Stomach (tissue), 9 donors: ENCODE measurements around the gene TMEM106C. TPM values are rescaled to one million over a fixed set of nuclear protein-coding genes. Genes with fewer than 3 reads are reported as not detected.

Experiments
- DNase-seq, 2 donors: peaks; one replicate each; pipeline versions ENCODE4 v3.0.0 to v3.0.0-alpha.2; 2013 to 2019
- H3K27ac ChIP-seq, 5 donors: fragments of 200-600 bp in 4 of 5; sonication (generic) in 4 of 5; one replicate each; pipeline ENCODE4 v1.5.1; 2013 to 2019; ENCODE audit warnings: mild to moderate bottlenecking in 1 of 5, moderate library complexity in 1 of 5
- H3K27me3 ChIP-seq, 3 donors: fragments of 200-600 bp; sonication (generic); one replicate each; pipeline ENCODE4 v1.5.1; 2017 to 2019; ENCODE audit warnings: mixed run types in 1 of 3
- H3K36me3 ChIP-seq, 4 donors: fragments of 200-600 bp; sonication (generic); 1 replicate in 3 of 4; 2 replicates in 1 of 4; pipeline ENCODE4 v1.5.1; 2016 to 2019
- H3K4me1 ChIP-seq, 4 donors: fragments of 200-600 bp; sonication (generic); one replicate each; pipeline ENCODE4 v1.5.1; 2016 to 2019
- H3K4me3 ChIP-seq, 4 donors: fragments of 200-600 bp; sonication (generic) in 3 of 4; one replicate each; pipeline ENCODE4 v1.5.1; 2016 to 2019; ENCODE audit warnings: mild to moderate bottlenecking in 1 of 4
- H3K9me3 ChIP-seq, 4 donors: fragments of 200-600 bp; sonication (generic); one replicate each; pipeline ENCODE4 v1.5.1; 2016 to 2019
- EP300 ChIP-seq: sonication (generic); formaldehyde crosslinking; IDR thresholded peaks from one replicate; pipeline ENCODE4 v1.6.1; 2017; ENCODE audit warnings: antibody characterized with exemption
- POLR2A ChIP-seq, 4 donors: fragments of 450-650 bp; IDR thresholded peaks; one replicate each; pipeline ENCODE4 v1.6.1; 2016; ENCODE audit warnings: antibody characterized with exemption in 4 of 4, control low read depth in 2 of 4, mild to moderate bottlenecking in 1 of 4, moderate library complexity in 1 of 4
- POLR2AphosphoS5 ChIP-seq, 3 donors: sonication (generic); formaldehyde crosslinking; IDR thresholded peaks; one replicate each; pipeline ENCODE4 v1.6.1; 2016; ENCODE audit warnings: antibody characterized with exemption in 3 of 3
- WGBS, 5 donors: extraction: QIAGEN DNeasy Blood & Tissue Kit in 3 of 5; methylation state at CpG; one replicate each; pipeline versions ENCODE4 v1.1.5 to v1.1.7; 2013 to 2018; 5-methylcytosine and 5-hydroxymethylcytosine counted together
- intact Hi-C: fragments of 100-400 bp; cut with DNase I; formaldehyde crosslinking; loops from one replicate; pipeline ENCODE4 v1.15.1; 2023; ENCODE audit warnings: low total_unique reads
- polyA plus RNA-seq, 3 donors: library from polyadenylated mRNA; stranded (reverse); fragments of 200-250 nt; gene quantifications; one replicate each; pipeline ENCODE4 v1.2.3, GENCODE V29; 2013
- total RNA-seq, 5 donors: library from RNA; depleted of rRNA; stranded (reverse); fragments of >200 nt; gene quantifications; one replicate each; pipeline versions ENCODE4 v1.1.0 to v1.2.3, GENCODE V29; 2014 to 2016
- TF ChIP-seq, protein P1 (sequence below), 7 experiments: fragments of 450-650 bp in 4 of 7; fragments of 200-600 bp in 3 of 7; sonication (generic) in 3 of 7; IDR thresholded peaks; one replicate each; pipeline ENCODE4 v1.5.1; 2016 to 2019; ENCODE audit warnings: antibody characterized with exemption in 7 of 7, control low read depth in 2 of 7, mild to moderate bottlenecking in 1 of 7
- donor health status: healthy with polysubstance abuse.
- donor health status: Bipolar disorder and iron deficiency.
- donor health status: healthy.

TMEM106C gene
- total and polyA plus RNA-seq, 8 donors, result 29.8 to 254 (median 61.9) TPM

DNA sequence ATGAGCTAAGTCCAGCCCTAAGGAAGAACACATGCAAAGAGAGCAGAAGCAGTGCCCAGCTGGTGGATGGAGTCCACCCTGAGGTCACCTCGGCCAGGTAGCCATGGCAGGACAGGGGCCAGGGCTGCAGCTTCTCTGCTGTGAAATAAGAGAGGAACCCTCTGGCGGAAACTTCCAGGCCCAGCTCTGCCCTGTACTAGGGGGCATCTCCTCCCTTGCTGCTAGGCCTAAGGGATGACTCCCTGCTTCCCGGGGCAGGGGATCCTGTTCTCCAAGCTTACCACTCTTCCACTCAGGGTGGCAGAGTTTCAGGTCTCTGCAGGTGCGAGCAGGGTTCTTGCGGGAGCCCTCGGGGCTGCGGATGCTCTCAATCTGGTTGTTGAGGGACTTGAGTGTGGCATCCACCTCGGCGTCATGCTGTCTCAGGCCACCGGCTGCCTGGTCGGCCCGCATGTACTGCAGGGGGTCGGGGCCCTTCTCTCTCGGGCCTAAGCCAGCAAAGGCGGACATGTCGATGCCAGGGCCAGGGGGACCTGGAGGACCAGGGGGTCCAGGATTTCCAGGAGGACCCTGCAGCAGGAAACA lies 11.7 kb downstream of the TMEM106C start:
- no peak overlapping the region for H3K4me3 ChIP-seq
- TF ChIP-seq POLR2A (IDR thresholded peaks at IDR 0.05), result no peak
- H3K36me3 ChIP-seq, result no peaks in the 10 kb centered on the region
- H3K4me1 ChIP-seq, result no peaks in the 10 kb centered on the region
- no peaks in the 10 kb centered on the region for H3K9me3 ChIP-seq
- 92 to 98% (median 96%) methylated on average over 2 to 16 of the region's 16 CpGs for WGBS, 5 donors
- DNase-seq, result no peak
- H3K27me3 ChIP-seq, result no peaks in the 10 kb centered on the region
- intact Hi-C loops, result no loop called here
- no peak overlapping the region for H3K27ac ChIP-seq

DNA sequence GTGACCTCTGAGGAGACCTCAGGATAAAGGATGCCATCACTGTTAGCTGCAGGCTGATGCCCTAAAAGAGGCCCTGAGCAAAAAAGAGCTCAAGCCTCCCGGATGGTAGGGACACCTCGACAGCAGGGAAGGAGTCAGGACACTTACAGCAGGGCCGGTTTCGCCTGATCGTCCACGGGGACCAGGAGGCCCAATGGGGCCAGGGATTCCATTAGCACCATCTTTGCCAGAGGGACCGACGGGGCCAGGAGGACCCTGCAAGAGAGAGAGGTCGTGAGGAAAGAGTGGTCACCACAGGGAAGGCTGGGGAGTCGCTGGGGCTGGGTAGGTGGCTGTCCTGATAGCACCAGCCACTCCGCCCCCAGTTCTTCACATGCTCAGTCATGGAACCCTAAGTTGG lies 12.4 kb downstream of the TMEM106C start:
- Histone ChIP-seq H3K4me3 (no peak overlapping the region), H3K27me3 (no peaks in the 10 kb centered on the region), H3K9me3 (no peaks in the 10 kb centered on the region), H3K36me3 (no peaks in the 10 kb centered on the region), H3K27ac (no peak overlapping the region), H3K4me1 (no peaks in the 10 kb centered on the region)
- intact Hi-C loops, result no loop called here
- no peak for DNase-seq
- TF ChIP-seq, protein P1, sequence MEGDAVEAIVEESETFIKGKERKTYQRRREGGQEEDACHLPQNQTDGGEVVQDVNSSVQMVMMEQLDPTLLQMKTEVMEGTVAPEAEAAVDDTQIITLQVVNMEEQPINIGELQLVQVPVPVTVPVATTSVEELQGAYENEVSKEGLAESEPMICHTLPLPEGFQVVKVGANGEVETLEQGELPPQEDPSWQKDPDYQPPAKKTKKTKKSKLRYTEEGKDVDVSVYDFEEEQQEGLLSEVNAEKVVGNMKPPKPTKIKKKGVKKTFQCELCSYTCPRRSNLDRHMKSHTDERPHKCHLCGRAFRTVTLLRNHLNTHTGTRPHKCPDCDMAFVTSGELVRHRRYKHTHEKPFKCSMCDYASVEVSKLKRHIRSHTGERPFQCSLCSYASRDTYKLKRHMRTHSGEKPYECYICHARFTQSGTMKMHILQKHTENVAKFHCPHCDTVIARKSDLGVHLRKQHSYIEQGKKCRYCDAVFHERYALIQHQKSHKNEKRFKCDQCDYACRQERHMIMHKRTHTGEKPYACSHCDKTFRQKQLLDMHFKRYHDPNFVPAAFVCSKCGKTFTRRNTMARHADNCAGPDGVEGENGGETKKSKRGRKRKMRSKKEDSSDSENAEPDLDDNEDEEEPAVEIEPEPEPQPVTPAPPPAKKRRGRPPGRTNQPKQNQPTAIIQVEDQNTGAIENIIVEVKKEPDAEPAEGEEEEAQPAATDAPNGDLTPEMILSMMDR (IDR thresholded peaks at IDR 0.05), result no peak
- TF ChIP-seq EP300 (no peak), POLR2AphosphoS5 (IDR thresholded peaks at IDR 0.05) (no peak), POLR2A (IDR thresholded peaks at IDR 0.05) (no peak)
- 93 to 95% (median 94%) methylated on average over 11 of the region's 11 CpGs for whole genome bisulfite sequencing, 5 donors

DNA sequence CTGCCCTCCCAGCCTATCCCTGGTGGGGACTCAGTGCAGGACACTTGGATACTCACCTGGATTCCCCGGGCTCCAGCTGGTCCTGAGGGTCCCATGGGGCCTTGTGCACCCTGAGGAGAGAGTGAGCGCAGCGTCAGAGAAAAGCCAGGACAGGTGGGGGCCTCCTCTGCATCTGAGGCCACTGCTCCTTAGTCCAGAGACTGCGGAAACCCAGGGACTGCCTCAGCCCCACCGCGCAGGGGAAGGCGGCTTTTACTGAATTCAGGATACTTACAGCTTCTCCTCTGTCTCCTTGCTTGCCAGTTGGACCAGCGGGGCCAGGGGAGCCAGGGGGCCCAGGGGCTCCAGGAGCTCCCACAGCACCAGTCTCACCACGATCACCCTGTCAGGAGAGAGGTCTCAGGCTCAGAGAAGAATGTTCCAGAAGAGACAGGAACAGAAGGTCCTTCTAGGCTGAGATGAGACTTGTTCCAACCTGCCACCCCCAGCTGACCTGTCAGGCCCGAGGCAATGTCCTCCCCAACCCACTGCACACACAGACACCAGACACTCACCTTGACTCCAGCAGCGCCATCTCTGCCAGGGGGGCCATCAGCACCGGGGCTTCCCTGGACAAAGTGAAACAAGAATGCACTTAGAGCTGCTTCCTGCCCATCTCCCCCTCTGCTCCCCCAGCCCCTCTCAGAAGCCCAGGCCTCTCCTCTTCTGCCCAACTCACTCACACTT lies 13.8 kb downstream of the TMEM106C start:
- DNase-seq, result no peak
- intact Hi-C loops, result no loop called here

DNA sequence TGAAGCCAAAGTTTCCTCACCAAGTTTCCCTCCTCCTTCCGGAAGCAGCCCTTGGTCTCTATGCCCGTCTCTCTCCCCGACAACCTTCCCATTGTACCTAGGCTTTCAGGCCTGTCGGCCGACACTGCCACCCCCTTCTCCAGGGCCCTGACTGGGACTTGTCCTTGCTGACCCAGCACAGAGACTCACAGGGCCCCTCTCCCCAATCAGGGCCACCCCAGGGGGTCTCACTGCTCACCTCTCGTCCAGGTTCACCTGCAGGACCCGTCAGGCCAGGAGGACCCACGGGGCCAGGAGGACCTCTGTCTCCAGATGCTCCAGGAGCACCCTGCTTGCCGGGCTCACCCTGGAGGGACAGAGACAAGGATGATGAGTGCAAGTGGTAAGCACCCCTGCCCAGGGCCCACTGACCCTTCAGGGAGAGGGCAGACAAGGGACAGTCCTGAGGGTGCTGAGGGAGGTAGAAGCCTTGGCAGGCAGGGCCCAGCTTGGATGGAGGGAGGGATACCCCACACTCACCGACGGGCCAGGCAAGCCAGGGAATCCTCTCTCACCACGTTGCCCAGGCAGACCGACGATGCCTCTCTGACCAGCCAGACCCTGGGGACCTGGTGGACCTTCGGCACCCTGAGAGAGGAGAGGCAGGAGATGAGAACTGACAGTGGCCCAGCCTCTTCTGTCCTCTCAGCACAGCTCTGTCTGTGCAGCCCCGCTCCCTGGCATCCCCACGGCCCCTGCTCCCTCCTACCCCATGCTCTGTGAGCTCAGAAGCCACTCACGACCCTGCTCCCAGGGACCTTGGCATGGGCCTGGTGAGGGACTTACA lies 14.6 kb downstream of the TMEM106C start:
- WGBS, 5 donors, result 89 to 92% (median 90%) methylated on average over 15 to 18 of the region's 18 CpGs
- no peak for TF ChIP-seq POLR2AphosphoS5 (IDR thresholded peaks at IDR 0.05)
- TF ChIP-seq, protein P1 (IDR thresholded peaks at IDR 0.05), result no peak
- TF ChIP-seq EP300, result no peak
- no peak for TF ChIP-seq POLR2A (IDR thresholded peaks at IDR 0.05)
- Histone ChIP-seq H3K9me3 (no peaks in the 10 kb centered on the region), H3K4me3 (no peak overlapping the region), H3K27ac (no peak overlapping the region), H3K4me1 (no peaks in the 10 kb centered on the region), H3K27me3 (peaks cover 0 to 14% (median 0%) of the 10 kb centered on the region in 3 donors), H3K36me3 (no peaks in the 10 kb centered on the region)
- intact Hi-C loops, result no loop called here
- DNase-seq, result no peak

More for the DNA sequence above, 13.8 kb downstream of the TMEM106C start:
- Histone ChIP-seq H3K27ac (no peak overlapping the region), H3K27me3 (peaks cover 0 to 7% (median 0%) of the 10 kb centered on the region in 3 donors), H3K9me3 (no peaks in the 10 kb centered on the region), H3K4me1 (no peaks in the 10 kb centered on the region), H3K36me3 (no peaks in the 10 kb centered on the region), H3K4me3 (no peak overlapping the region)
- WGBS, 5 donors, result 77 to 90% (median 86%) methylated on average over 8 to 12 of the region's 12 CpGs
- TF ChIP-seq EP300, result no peak
- no peak for TF ChIP-seq POLR2A (IDR thresholded peaks at IDR 0.05)
- TF ChIP-seq, protein P1 (IDR thresholded peaks at IDR 0.05), result no peak
- no peak for TF ChIP-seq POLR2AphosphoS5 (IDR thresholded peaks at IDR 0.05)
